Activated CD8-positive, alpha-beta T cell treated with anti-CD3 and anti-CD28 coated beads for 36 hours (primary cell): ENCODE data around the gene FANCD2. TPM values are rescaled to one million over a fixed set of nuclear protein-coding genes. Genes with fewer than 3 reads are reported as not detected.

ENCODE experiments used
- ATAC-seq: fragments of 200-7000 bp; cut with Tn5 transposase; one replicate; pipeline ENCODE4 v1.10.0; 2021; ENCODE audit warnings: mild to moderate bottlenecking, moderate library complexity
- CTCF ChIA-PET: fragments of 350-600 bp; sonication (Branson Sonifier 250); formaldehyde crosslinking; loops from one replicate; lab custom pipeline; 2021; ENCODE audit warnings: antibody characterized with exemption; lab: Charles Lee
- POLR2A ChIA-PET: fragments of 350-600 bp; sonication (Branson Sonifier 250); formaldehyde crosslinking; loops from one replicate; lab custom pipeline; 2021; ENCODE audit warnings: antibody characterized with exemption; lab: Charles Lee
- DNase-seq: peaks from one replicate; pipeline ENCODE4 v3.0.0-alpha.2; 2020
- H3K27ac Mint-ChIP-seq: one replicate; pipeline ENCODE4 v1.8.0; 2021; ENCODE audit warnings: mild to moderate bottlenecking, mixed read lengths
- H3K27me3 Mint-ChIP-seq: one replicate; pipeline ENCODE4 v1.8.0; 2021; ENCODE audit warnings: mixed read lengths
- H3K36me3 Mint-ChIP-seq: one replicate; pipeline ENCODE4 v1.8.0; 2021; ENCODE audit warnings: low read depth, mixed read lengths
- H3K4me1 Mint-ChIP-seq: one replicate; pipeline ENCODE4 v1.8.0; 2021; ENCODE audit warnings: low read depth, mixed read lengths
- H3K4me3 Mint-ChIP-seq: one replicate; pipeline ENCODE4 v1.8.0; 2021; ENCODE audit warnings: mild to moderate bottlenecking, moderate library complexity, mixed read lengths
- H3K9me3 Mint-ChIP-seq: one replicate; pipeline ENCODE4 v1.8.0; 2021; ENCODE audit warnings: mixed read lengths
- CTCF ChIP-seq: fragments of 200-600 bp; IDR thresholded peaks from one replicate; pipeline ENCODE4 v1.8.0; 2022; ENCODE audit warnings: antibody characterized with exemption, mild to moderate bottlenecking
- intact Hi-C: fragments of 100-400 bp; cut with micrococcal nuclease; formaldehyde crosslinking; loops from one replicate; pipeline ENCODE4 v1.10.0; 2022
- total RNA-seq, 2 experiments: library from RNA; stranded (reverse); gene quantifications; one replicate each; pipeline ENCODE4 v1.2.3, GENCODE V29; 2021

The FANCD2 gene
- total RNA-seq, 2 experiments from 2014 or later = 90.3 to 97.9 TPM

GRCh38 chr3:10136426-10137005, 110.3 kb downstream of the FANCD2 start:
- ChIA-PET POLR2A (no interaction called here), CTCF (no interaction called here)
- intact Hi-C loops = no loop called here
- Mint-ChIP-seq H3K4me1 (no peaks in the 10 kb centered on the region), H3K27me3 (no peaks in the 10 kb centered on the region), H3K4me3 (no peak overlapping the region), H3K27ac (no peak overlapping the region), H3K9me3 (peaks cover 1% of the 10 kb centered on the region), H3K36me3 (no peaks in the 10 kb centered on the region)
- DNase-seq (no peak), ATAC-seq (no peak)
- no peak for TF ChIP-seq CTCF

GRCh38 chr3:10137178-10137577, 110.9 kb downstream of the FANCD2 start:
- Mint-ChIP-seq H3K4me1 (no peaks in the 10 kb centered on the region), H3K27me3 (no peaks in the 10 kb centered on the region), H3K4me3 (no peak overlapping the region), H3K9me3 (peaks cover 1% of the 10 kb centered on the region), H3K27ac (no peak overlapping the region), H3K36me3 (no peaks in the 10 kb centered on the region)
- intact Hi-C loops = no loop called here
- no peak for DNase-seq
- TF ChIP-seq CTCF = no peak
- ATAC-seq = no peak
- POLR2A ChIA-PET = no interaction called here
- CTCF ChIA-PET = no interaction called here

- Mint-ChIP-seq H3K9me3 (peaks cover 1% of the 10 kb centered on the region), H3K4me1 (peaks cover 18% of the 10 kb centered on the region), H3K27ac (peak overlapping the region; percentile 94), H3K27me3 (no peaks in the 10 kb centered on the region), H3K36me3 (peaks cover 21% of the 10 kb centered on the region), H3K4me3 (peak overlapping the region; percentile 89)
- ChIA-PET POLR2A (interaction anchor here (0.9 to 2.0 kb wide), 3 partner anchors 51 to 101 kb away, joined by 3 to 18 read pairs (median 4); no protein-coding TSS in a partner anchor), CTCF (interaction anchor here (0.7 to 2.0 kb wide), 5 partner anchors 50 to 123 kb away, joined by 3 to 4 read pairs (median 3); no protein-coding TSS in a partner anchor)
- intact Hi-C loops = loop anchor here (5.0 kb wide), 1 partner anchor 86 kb away; no protein-coding TSS in a partner anchor
- TF ChIP-seq CTCF = no peak
- ATAC-seq (peak; percentile 5), DNase-seq (no peak)
These were observed 114.8 kb downstream of the FANCD2 start for GRCh38 chr3:10140996-10141546.

GRCh38 chr3:10142707-10143560, 116.7 kb downstream of the FANCD2 start:
- intact Hi-C loops = loop anchor here (5.0 kb wide), 1 partner anchor 84 kb away; no protein-coding TSS in a partner anchor
- peaks cover 27% of the 10 kb centered on the region for H3K36me3 Mint-ChIP-seq
- no peaks in the 10 kb centered on the region for H3K27me3 Mint-ChIP-seq
- H3K9me3 Mint-ChIP-seq = peaks cover 1% of the 10 kb centered on the region
- CTCF ChIA-PET = interaction anchor here (1.0 to 2.0 kb wide), 3 partner anchors 17 to 121 kb away, joined by 3 to 5 read pairs (median 4); no protein-coding TSS in a partner anchor
- DNase-seq = peak; percentile 33
- H3K4me1 Mint-ChIP-seq = peaks cover 24% of the 10 kb centered on the region
- H3K4me3 Mint-ChIP-seq = peak overlapping the region; percentile 89
- POLR2A ChIA-PET = interaction anchor here (0.9 to 2.0 kb wide), 4 partner anchors 10 to 211 kb away, joined by 3 to 18 read pairs (median 3); no protein-coding TSS in a partner anchor
- no peak for TF ChIP-seq CTCF
- peak overlapping the region; percentile 94 for H3K27ac Mint-ChIP-seq
- no peak for ATAC-seq
